Tibial nerve (tissue), 4 donors: ENCODE results near the gene SCGB2A2. TPM values are rescaled to one million over a fixed set of nuclear protein-coding genes. Genes with fewer than 3 reads are reported as not detected.

ENCODE experiments used
- DNase-seq, 2 donors: peaks; one replicate each; pipeline ENCODE4 v3.0.0-alpha.2; 2019; ENCODE audit warnings: low spot score in 2 of 2
- H3K27ac ChIP-seq, 4 donors: fragments of 200-600 bp; sonication (generic) in 3 of 4; one replicate each; pipeline ENCODE4 v1.5.1; 2017 to 2019; ENCODE audit warnings: mild to moderate bottlenecking in 1 of 4
- H3K27me3 ChIP-seq, 2 donors: fragments of 200-600 bp; sonication (generic) in 1 of 2; one replicate each; pipeline versions ENCODE4 v1.5.1 to v1.6.0; 2017 to 2019
- H3K36me3 ChIP-seq, 3 donors: fragments of 200-600 bp; sonication (generic); one replicate each; pipeline ENCODE4 v1.5.1; 2018 to 2019
- H3K4me1 ChIP-seq, 4 donors: fragments of 200-600 bp; sonication (generic) in 3 of 4; one replicate each; pipeline ENCODE4 v1.5.1; 2017 to 2019
- H3K4me3 ChIP-seq, 4 donors: fragments of 200-600 bp; sonication (generic) in 3 of 4; one replicate each; pipeline ENCODE4 v1.5.1; 2017 to 2019; ENCODE audit warnings: mild to moderate bottlenecking in 1 of 4, moderate library complexity in 1 of 4
- H3K9me3 ChIP-seq, 4 donors: fragments of 200-600 bp; sonication (generic) in 3 of 4; one replicate each; pipeline ENCODE4 v1.5.1; 2017 to 2019
- EP300 ChIP-seq, 2 donors: sonication (generic); formaldehyde crosslinking; IDR thresholded peaks; one replicate each; pipeline ENCODE4 v1.6.1; 2017; ENCODE audit warnings: antibody characterized with exemption in 2 of 2, mild to moderate bottlenecking in 1 of 2
- POLR2A ChIP-seq, 2 donors: fragments of 450-650 bp; IDR thresholded peaks; one replicate each; pipeline ENCODE4 v1.6.1; 2017; ENCODE audit warnings: antibody characterized with exemption in 2 of 2, mild to moderate bottlenecking in 2 of 2, moderate library complexity in 2 of 2
- WGBS, 2 donors: methylation state at CpG; one replicate each; pipeline ENCODE4 v1.1.5; 2018; 5-methylcytosine and 5-hydroxymethylcytosine counted together
- total RNA-seq, 4 donors: library from RNA; depleted of rRNA; stranded (reverse); fragments of >200 nt; gene quantifications; one replicate each; pipeline ENCODE4 v1.1.0, GENCODE V29; 2016
- TF ChIP-seq, protein P1 (sequence below), 5 experiments: fragments of 200-600 bp in 3 of 5; fragments of 450-650 bp in 2 of 5; sonication (generic) in 3 of 5; IDR thresholded peaks; one replicate each; pipeline ENCODE4 v1.5.1; 2016 to 2019; ENCODE audit warnings: antibody characterized with exemption in 5 of 5, mild to moderate bottlenecking in 3 of 5, moderate library complexity in 2 of 5

SCGB2A2 gene
- total RNA-seq, 4 donors from 2014 or later = not detected

DNA sequence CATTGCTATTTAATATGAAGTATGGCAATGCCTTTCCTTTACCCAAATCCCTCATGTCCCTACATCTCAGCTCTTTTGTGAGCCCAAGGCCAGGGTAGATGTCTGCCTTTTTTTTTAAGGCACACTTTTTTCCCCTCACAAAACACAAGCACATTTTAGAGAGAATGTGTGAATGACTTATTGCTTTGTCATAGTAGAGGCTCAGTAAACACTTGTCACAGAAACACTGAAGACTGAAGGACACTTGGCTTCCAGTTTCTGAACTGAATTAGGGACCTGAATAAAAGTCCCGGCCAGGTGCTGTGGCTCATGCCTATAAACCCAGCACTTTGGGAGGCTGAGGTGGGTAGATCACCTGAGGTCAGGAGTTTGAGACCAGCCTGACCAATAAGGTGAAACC, 2.9 kb upstream of the SCGB2A2 start:
- H3K4me3 ChIP-seq = no peak overlapping the region
- H3K36me3 ChIP-seq = no peaks in the 10 kb centered on the region
- no peak for TF ChIP-seq EP300 (IDR thresholded peaks at IDR 0.05)
- TF ChIP-seq, protein P1, sequence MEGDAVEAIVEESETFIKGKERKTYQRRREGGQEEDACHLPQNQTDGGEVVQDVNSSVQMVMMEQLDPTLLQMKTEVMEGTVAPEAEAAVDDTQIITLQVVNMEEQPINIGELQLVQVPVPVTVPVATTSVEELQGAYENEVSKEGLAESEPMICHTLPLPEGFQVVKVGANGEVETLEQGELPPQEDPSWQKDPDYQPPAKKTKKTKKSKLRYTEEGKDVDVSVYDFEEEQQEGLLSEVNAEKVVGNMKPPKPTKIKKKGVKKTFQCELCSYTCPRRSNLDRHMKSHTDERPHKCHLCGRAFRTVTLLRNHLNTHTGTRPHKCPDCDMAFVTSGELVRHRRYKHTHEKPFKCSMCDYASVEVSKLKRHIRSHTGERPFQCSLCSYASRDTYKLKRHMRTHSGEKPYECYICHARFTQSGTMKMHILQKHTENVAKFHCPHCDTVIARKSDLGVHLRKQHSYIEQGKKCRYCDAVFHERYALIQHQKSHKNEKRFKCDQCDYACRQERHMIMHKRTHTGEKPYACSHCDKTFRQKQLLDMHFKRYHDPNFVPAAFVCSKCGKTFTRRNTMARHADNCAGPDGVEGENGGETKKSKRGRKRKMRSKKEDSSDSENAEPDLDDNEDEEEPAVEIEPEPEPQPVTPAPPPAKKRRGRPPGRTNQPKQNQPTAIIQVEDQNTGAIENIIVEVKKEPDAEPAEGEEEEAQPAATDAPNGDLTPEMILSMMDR (IDR thresholded peaks at IDR 0.05) = no peak
- TF ChIP-seq POLR2A (IDR thresholded peaks at IDR 0.05) = no peak
- peaks cover 0 to 5% of the 10 kb centered on the region in 2 donors for H3K27me3 ChIP-seq
- DNase-seq = no peak
- H3K4me1 ChIP-seq = no peaks in the 10 kb centered on the region
- WGBS, 2 donors = 81 to 83% methylated on average over 1 of the region's 1 CpG
- H3K9me3 ChIP-seq = no peaks in the 10 kb centered on the region
- no peak overlapping the region for H3K27ac ChIP-seq

- no peak for DNase-seq
- no peaks in the 10 kb centered on the region for H3K36me3 ChIP-seq
- TF ChIP-seq, protein P1 (IDR thresholded peaks at IDR 0.05) = no peak
- TF ChIP-seq EP300 (IDR thresholded peaks at IDR 0.05) (no peak), POLR2A (IDR thresholded peaks at IDR 0.05) (no peak)
- no peaks in the 10 kb centered on the region for H3K9me3 ChIP-seq
- no peak overlapping the region for H3K4me3 ChIP-seq
- 75 to 76% methylated on average over 3 of the region's 3 CpGs for WGBS, 2 donors
- H3K27me3 ChIP-seq = peaks cover 0 to 5% of the 10 kb centered on the region in 2 donors
- no peak overlapping the region for H3K27ac ChIP-seq
- no peaks in the 10 kb centered on the region for H3K4me1 ChIP-seq
These were observed 2.4 kb upstream of the SCGB2A2 start for GRCh38 chr11:62267576-62267975.

- Histone ChIP-seq H3K27ac (no peak overlapping the region), H3K4me1 (no peaks in the 10 kb centered on the region), H3K9me3 (no peaks in the 10 kb centered on the region), H3K27me3 (peaks cover 0 to 5% of the 10 kb centered on the region in 2 donors), H3K36me3 (no peaks in the 10 kb centered on the region), H3K4me3 (no peak overlapping the region)
- 64 to 71% methylated on average over 5 of the region's 5 CpGs for whole genome bisulfite sequencing, 2 donors
- TF ChIP-seq POLR2A (IDR thresholded peaks at IDR 0.05) (no peak), EP300 (IDR thresholded peaks at IDR 0.05) (no peak)
- TF ChIP-seq, protein P1 (IDR thresholded peaks at IDR 0.05) = no peak
- DNase-seq = no peak
These were observed 3.3 kb downstream of the SCGB2A2 start for GRCh38 chr11:62273284-62273683.

GRCh38 chr11:62273789-62274275, 3.9 kb downstream of the SCGB2A2 start:
- Histone ChIP-seq H3K27ac (no peak overlapping the region), H3K36me3 (no peaks in the 10 kb centered on the region), H3K4me1 (no peaks in the 10 kb centered on the region), H3K4me3 (no peak overlapping the region), H3K9me3 (no peaks in the 10 kb centered on the region), H3K27me3 (peaks cover 0 to 2% of the 10 kb centered on the region in 2 donors)
- no peak for TF ChIP-seq POLR2A (IDR thresholded peaks at IDR 0.05)
- no peak for TF ChIP-seq EP300 (IDR thresholded peaks at IDR 0.05)
- TF ChIP-seq, protein P1 (IDR thresholded peaks at IDR 0.05) = no peak
- DNase-seq = no peak
- 65 to 71% methylated on average over 7 of the region's 7 CpGs for WGBS, 2 donors

- Histone ChIP-seq H3K4me1 (no peaks in the 10 kb centered on the region), H3K27ac (no peak overlapping the region), H3K9me3 (no peaks in the 10 kb centered on the region), H3K27me3 (no peaks in the 10 kb centered on the region), H3K4me3 (no peak overlapping the region), H3K36me3 (no peaks in the 10 kb centered on the region)
- DNase-seq = no peak
- TF ChIP-seq EP300 (IDR thresholded peaks at IDR 0.05) (no peak), POLR2A (IDR thresholded peaks at IDR 0.05) (no peak)
- TF ChIP-seq, protein P1 (IDR thresholded peaks at IDR 0.05) = no peak
These were observed 10.5 kb downstream of the SCGB2A2 start for GRCh38 chr11:62280452-62280851.
